NOMO-1 treated with dmso at 0.1 percent for 144 hours (cell line): ENCODE measurements around the gene DPP3.

Experiments used
- DNase-seq: peaks from one replicate; lab custom pipeline; 2025; ENCODE audit not compliant: unreplicated experiment; lab: John Stamatoyannopoulos, UW

DPP3 gene

GRCh38 chr11:66555416-66555815 lies 75.2 kb downstream of the DPP3 start:
- DNase-seq, result no peak

GRCh38 chr11:66556086-66556485 lies 75.9 kb downstream of the DPP3 start:
- no peak for DNase-seq

- DNase-seq, result no peak
Observed at GRCh38 chr11:66557733-66558326, 77.6 kb downstream of the DPP3 start.
